Caco-2 (cell line): ENCODE results near the gene DAD1. TPM values are rescaled to one million over a fixed set of nuclear protein-coding genes. Genes with fewer than 3 reads are reported as not detected.

ENCODE experiments used
- BruUV-seq: library from RNA; stranded (reverse); fragments of 400-500 nt; replicated peaks from 2 replicates; lab custom pipeline; 2021; lab: Mats Ljungman, UMichigan
- CTCF ChIA-PET: fragments of 300-600 bp; sonication (Branson Sonifier 250); formaldehyde crosslinking; loops from one replicate; lab custom pipeline; 2022; ENCODE audit warnings: antibody characterized with exemption; lab: Charles Lee
- POLR2A ChIA-PET: fragments of 300-600 bp; sonication (Branson Sonifier 250); formaldehyde crosslinking; loops from one replicate; lab custom pipeline; 2022; ENCODE audit warnings: antibody characterized with exemption; lab: Charles Lee
- DNase-seq, 2 experiments: peaks; one replicate each; pipeline versions ENCODE4 v3.0.0 to v3.0.0-alpha.2; 2020 to 2022
- H3K27me3 ChIP-seq: replicated peaks from 2 replicates; pipeline ENCODE4 v1.6.0; 2011; ENCODE audit warnings: low read length; ENCODE audit not compliant: control insufficient read depth, insufficient read depth
- H3K36me3 ChIP-seq: 2 replicates; pipeline ENCODE4 v1.5.1; 2011; ENCODE audit warnings: low read length; ENCODE audit not compliant: control insufficient read depth, insufficient read depth
- H3K4me1 ChIP-seq: fragments of 250-450 bp; sonication (Bioruptor Pico); 2 replicates; pipeline ENCODE4 v1.5.1; 2020; ENCODE audit warnings: mild to moderate bottlenecking
- H3K4me3 ChIP-seq: 2 replicates; pipeline ENCODE4 v1.5.1; 2011; ENCODE audit warnings: low read depth, mild to moderate bottlenecking, control low read depth, low read length
- H3K9me3 ChIP-seq: fragments of 250-450 bp; sonication (Bioruptor Pico); 2 replicates; pipeline ENCODE4 v1.5.1; 2020; ENCODE audit warnings: mild to moderate bottlenecking, moderate library complexity
- H3K27ac Mint-ChIP-seq: one replicate; pipeline ENCODE4 v1.8.0; 2022; ENCODE audit warnings: mixed read lengths; ENCODE audit not compliant: unreplicated experiment
- H3K27me3 Mint-ChIP-seq: one replicate; pipeline ENCODE4 v1.8.0; 2022; ENCODE audit warnings: mixed read lengths; ENCODE audit not compliant: insufficient read depth, unreplicated experiment
- H3K36me3 Mint-ChIP-seq: one replicate; pipeline ENCODE4 v1.8.0; 2022; ENCODE audit warnings: mild to moderate bottlenecking, mixed read lengths; ENCODE audit not compliant: insufficient read depth, unreplicated experiment
- H3K4me1 Mint-ChIP-seq: one replicate; pipeline ENCODE4 v1.8.0; 2022; ENCODE audit warnings: low read depth, mixed read lengths; ENCODE audit not compliant: unreplicated experiment
- H3K4me3 Mint-ChIP-seq: one replicate; pipeline ENCODE4 v1.8.0; 2022; ENCODE audit warnings: mild to moderate bottlenecking, moderate library complexity, mixed read lengths; ENCODE audit not compliant: unreplicated experiment
- H3K9me3 Mint-ChIP-seq: one replicate; pipeline ENCODE4 v1.8.0; 2022; ENCODE audit warnings: mixed read lengths; ENCODE audit not compliant: unreplicated experiment
- CTCF ChIP-seq, 2 experiments: fragments of 200-600 bp in 1 of 2; IDR thresholded peaks; 1 replicate in 1 of 2; 2 replicates in 1 of 2; pipeline versions ENCODE4 v1.5.1 to v1.8.0; 2011 to 2022; ENCODE audit warnings: antibody characterized with exemption in 1 of 2, control low read depth in 1 of 2, inconsistent platforms in 1 of 2, low read depth in 1 of 2, low read length in 1 of 2, mild to moderate bottlenecking in 1 of 2, moderate library complexity in 1 of 2; ENCODE audit not compliant: insufficient read depth in 1 of 2, severe bottlenecking in 1 of 2, unreplicated experiment in 1 of 2
- intact Hi-C: fragments of 100-400 bp; cut with micrococcal nuclease; formaldehyde crosslinking; loops from one replicate; pipeline ENCODE4 v1.10.0; 2022; ENCODE audit not compliant: unreplicated experiment
- total RNA-seq: library from RNA; stranded (reverse); gene quantifications from 2 replicates; pipeline ENCODE4 v1.2.3, GENCODE V29; 2022

The DAD1 gene
- total RNA-seq, 1 experiment from 2014 or later, result 160 TPM

- intact Hi-C loops, result no loop called here
- TF ChIP-seq CTCF (IDR thresholded peaks at IDR 0.05; ENCODE audit: insufficient read depth in 1 of 2, low read depth in 1 of 2, low read length in 1 of 2, severe bottlenecking in 1 of 2, unreplicated experiment in 1 of 2), result no peak
- Histone ChIP-seq H3K4me1 (peaks cover 13% of the 10 kb centered on the region), H3K36me3 (no peaks in the 10 kb centered on the region), H3K4me3 (no peak overlapping the region), H3K27me3 (no peaks in the 10 kb centered on the region), H3K9me3 (no peaks in the 10 kb centered on the region)
- no TSS peak for BruUV-seq
- Mint-ChIP-seq H3K27me3 (no peaks in the 10 kb centered on the region), H3K9me3 (no peaks in the 10 kb centered on the region), H3K27ac (no peak overlapping the region), H3K4me1 (no peaks in the 10 kb centered on the region), H3K4me3 (no peak overlapping the region), H3K36me3 (peaks cover 6% of the 10 kb centered on the region)
- POLR2A ChIA-PET, result no interaction called here
- CTCF ChIA-PET, result no interaction called here
- no peak for DNase-seq
These were observed 46.7 kb downstream of the DAD1 start for GRCh38 chr14:22542360-22542759.

GRCh38 chr14:22541721-22542120, 47.3 kb downstream of the DAD1 start:
- no peak for DNase-seq
- no peak overlapping the region for H3K4me3 Mint-ChIP-seq
- CTCF ChIA-PET, result no interaction called here
- H3K36me3 ChIP-seq, result no peaks in the 10 kb centered on the region
- no peaks in the 10 kb centered on the region for H3K9me3 Mint-ChIP-seq
- H3K27ac Mint-ChIP-seq, result no peak overlapping the region
- no peaks in the 10 kb centered on the region for H3K27me3 Mint-ChIP-seq
- intact Hi-C loops, result no loop called here
- POLR2A ChIA-PET, result no interaction called here
- H3K4me1 ChIP-seq, result peaks cover 13% of the 10 kb centered on the region
- BruUV-seq, result no TSS peak
- no peak overlapping the region for H3K4me3 ChIP-seq
- H3K4me1 Mint-ChIP-seq, result no peaks in the 10 kb centered on the region
- no peak for TF ChIP-seq CTCF (IDR thresholded peaks at IDR 0.05; ENCODE audit: insufficient read depth in 1 of 2, low read depth in 1 of 2, low read length in 1 of 2, severe bottlenecking in 1 of 2, unreplicated experiment in 1 of 2)
- H3K9me3 ChIP-seq, result no peaks in the 10 kb centered on the region
- H3K27me3 ChIP-seq, result no peaks in the 10 kb centered on the region
- peaks cover 6% of the 10 kb centered on the region for H3K36me3 Mint-ChIP-seq

- peaks cover 6% of the 10 kb centered on the region for H3K36me3 Mint-ChIP-seq
- POLR2A ChIA-PET, result no interaction called here
- no peak overlapping the region for H3K4me3 ChIP-seq
- no peaks in the 10 kb centered on the region for H3K4me1 Mint-ChIP-seq
- no peak overlapping the region for H3K4me3 Mint-ChIP-seq
- no peaks in the 10 kb centered on the region for H3K36me3 ChIP-seq
- no peak for TF ChIP-seq CTCF (IDR thresholded peaks at IDR 0.05; ENCODE audit: insufficient read depth in 1 of 2, low read depth in 1 of 2, low read length in 1 of 2, severe bottlenecking in 1 of 2, unreplicated experiment in 1 of 2)
- no TSS peak for BruUV-seq
- CTCF ChIA-PET, result no interaction called here
- intact Hi-C loops, result no loop called here
- DNase-seq, result no peak
- H3K27me3 Mint-ChIP-seq, result no peaks in the 10 kb centered on the region
- H3K9me3 Mint-ChIP-seq, result no peaks in the 10 kb centered on the region
- peaks cover 11% of the 10 kb centered on the region for H3K4me1 ChIP-seq
- no peaks in the 10 kb centered on the region for H3K9me3 ChIP-seq
- no peak overlapping the region for H3K27ac Mint-ChIP-seq
- H3K27me3 ChIP-seq, result no peaks in the 10 kb centered on the region
These were observed 48.1 kb downstream of the DAD1 start for GRCh38 chr14:22540811-22541360.
